Fibroblast of mammary gland (primary cell): Measurements from ENCODE around the gene PALM.

Experiments used
- DNase-seq: peaks from one replicate; pipeline ENCODE4 v3.0.0-alpha.2; 2010; ENCODE audit warnings: low read depth
- H3K4me3 ChIP-seq: 2 replicates; pipeline ENCODE4 v1.5.1; 2011; ENCODE audit warnings: low read depth, mild to moderate bottlenecking, low read length, moderate library complexity; ENCODE audit not compliant: control insufficient read depth
- CTCF ChIP-seq: conservative IDR thresholded peaks from 2 replicates; pipeline ENCODE4 v1.5.1; 2011; ENCODE audit warnings: low read depth, low read length, inconsistent platforms; ENCODE audit not compliant: control insufficient read depth, insufficient read depth

PALM gene

GRCh38 chr19:795073-795611 is 86.4 kb downstream of the PALM start:
- no peak overlapping the region for H3K4me3 ChIP-seq
- TF ChIP-seq CTCF = no peak
- DNase-seq = no peak

- H3K4me3 ChIP-seq = peak overlapping the region; percentile 68
- no peak for DNase-seq
- no peak for TF ChIP-seq CTCF
Observed at GRCh38 chr19:795691-796581, 87.2 kb downstream of the PALM start.

- TF ChIP-seq CTCF = no peak
- H3K4me3 ChIP-seq = peak within 1 kb of the TSS; percentile 88
- DNase-seq = peak; percentile 100
Observed at GRCh38 chr19:796692-797527, 88.2 kb downstream of the PALM start, which contains the start of gene PTBP1. Gene PTBP1, plus strand, starts transcription at chr19:797452. Its CDS starts 46 bp downstream, at chr19:797498.
